Glutamatergic neuron (in vitro differentiated cells): ENCODE measurements around the gene MS4A15. TPM values are rescaled to one million over a fixed set of nuclear protein-coding genes. Genes with fewer than 3 reads are reported as not detected.

Source experiments
- DNase-seq: peaks from one replicate; pipeline ENCODE4 v3.0.0; 2022
- H3K27ac Mint-ChIP-seq: one replicate; pipeline ENCODE4 v1.8.0; 2020; ENCODE audit warnings: mild to moderate bottlenecking, mixed read lengths, inconsistent platforms; ENCODE audit not compliant: unreplicated experiment
- H3K27me3 Mint-ChIP-seq: one replicate; pipeline ENCODE4 v1.8.0; 2020; ENCODE audit warnings: mild to moderate bottlenecking, moderate library complexity, mixed read lengths, inconsistent platforms; ENCODE audit not compliant: unreplicated experiment
- H3K36me3 Mint-ChIP-seq: one replicate; pipeline ENCODE4 v1.8.0; 2020; ENCODE audit warnings: mild to moderate bottlenecking, mixed read lengths, inconsistent platforms; ENCODE audit not compliant: unreplicated experiment
- H3K4me1 Mint-ChIP-seq: one replicate; pipeline ENCODE4 v1.8.0; 2020; ENCODE audit warnings: mild to moderate bottlenecking, low read depth, mixed read lengths, inconsistent platforms; ENCODE audit not compliant: unreplicated experiment
- H3K4me3 Mint-ChIP-seq: one replicate; pipeline ENCODE4 v1.8.0; 2020; ENCODE audit warnings: mild to moderate bottlenecking, mixed read lengths, inconsistent platforms; ENCODE audit not compliant: unreplicated experiment
- H3K9me3 Mint-ChIP-seq: one replicate; pipeline ENCODE4 v1.8.0; 2020; ENCODE audit warnings: mild to moderate bottlenecking, moderate library complexity, mixed read lengths, inconsistent platforms; ENCODE audit not compliant: unreplicated experiment
- CTCF ChIP-seq: fragments of 200-600 bp; sonication (generic); IDR thresholded peaks from one replicate; pipeline ENCODE4 v1.5.0; 2021; ENCODE audit not compliant: partially characterized antibody, unreplicated experiment
- total RNA-seq: library from RNA; stranded (reverse); fragmentation: NEBNext Ultra II Directional; extraction: Animal tissue kit (Norgen Biotek cat#: 25700); gene quantifications from one replicate; pipeline ENCODE4 v1.2.1, GENCODE V29; 2021; ENCODE audit not compliant: unreplicated experiment

The MS4A15 gene
- total RNA-seq, 1 donor from 2014 or later: not detected

DNA sequence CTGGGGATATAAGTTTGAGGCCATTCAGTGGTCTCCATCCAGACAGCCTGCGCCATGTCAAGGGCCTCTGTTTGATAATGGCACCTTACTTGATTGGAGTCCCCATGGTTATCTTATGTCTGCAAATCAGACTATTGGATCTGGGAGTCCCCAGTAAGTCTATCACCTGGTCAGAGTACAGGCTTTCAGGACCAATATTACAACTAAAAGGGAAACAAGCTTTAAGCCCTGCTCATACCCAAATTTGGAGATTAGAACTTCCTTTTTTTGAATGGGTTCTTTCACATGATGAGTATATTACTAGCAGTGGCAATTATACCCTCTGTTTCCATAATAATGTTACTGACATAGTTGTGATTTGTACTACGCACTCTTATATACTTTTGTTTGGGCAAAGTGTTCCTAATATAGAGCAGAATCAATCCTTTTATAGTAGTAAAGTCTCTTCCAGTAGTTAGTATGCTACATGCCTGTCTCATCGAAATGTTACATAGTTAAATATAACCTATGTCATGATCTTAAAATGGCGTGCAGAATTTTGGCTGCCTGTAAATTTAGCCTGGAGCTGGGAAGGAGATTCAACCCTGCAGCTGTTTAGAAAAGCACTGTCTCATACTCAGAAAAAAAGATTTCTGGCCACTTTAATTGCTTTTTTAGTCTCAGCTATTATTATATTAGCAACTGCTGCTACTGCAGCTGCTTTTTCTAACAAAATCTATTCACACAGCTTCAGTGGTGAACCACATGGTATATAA lies 4.9 kb downstream of the MS4A15 start:
- H3K36me3 Mint-ChIP-seq: no peaks in the 10 kb centered on the region
- no peak for TF ChIP-seq CTCF
- no peak overlapping the region for H3K27ac Mint-ChIP-seq
- no peak overlapping the region for H3K4me3 Mint-ChIP-seq
- H3K27me3 Mint-ChIP-seq: no peaks in the 10 kb centered on the region
- DNase-seq: no peak
- H3K4me1 Mint-ChIP-seq: no peaks in the 10 kb centered on the region
- H3K9me3 Mint-ChIP-seq: no peaks in the 10 kb centered on the region

GRCh38 chr11:60762851-60763691 lies 6.4 kb downstream of the MS4A15 start:
- no peaks in the 10 kb centered on the region for H3K36me3 Mint-ChIP-seq
- no peak overlapping the region for H3K4me3 Mint-ChIP-seq
- DNase-seq: no peak
- H3K27me3 Mint-ChIP-seq: peaks cover 3% of the 10 kb centered on the region
- H3K9me3 Mint-ChIP-seq: no peaks in the 10 kb centered on the region
- TF ChIP-seq CTCF: peak; percentile 70
- no peaks in the 10 kb centered on the region for H3K4me1 Mint-ChIP-seq
- H3K27ac Mint-ChIP-seq: no peak overlapping the region

DNA sequence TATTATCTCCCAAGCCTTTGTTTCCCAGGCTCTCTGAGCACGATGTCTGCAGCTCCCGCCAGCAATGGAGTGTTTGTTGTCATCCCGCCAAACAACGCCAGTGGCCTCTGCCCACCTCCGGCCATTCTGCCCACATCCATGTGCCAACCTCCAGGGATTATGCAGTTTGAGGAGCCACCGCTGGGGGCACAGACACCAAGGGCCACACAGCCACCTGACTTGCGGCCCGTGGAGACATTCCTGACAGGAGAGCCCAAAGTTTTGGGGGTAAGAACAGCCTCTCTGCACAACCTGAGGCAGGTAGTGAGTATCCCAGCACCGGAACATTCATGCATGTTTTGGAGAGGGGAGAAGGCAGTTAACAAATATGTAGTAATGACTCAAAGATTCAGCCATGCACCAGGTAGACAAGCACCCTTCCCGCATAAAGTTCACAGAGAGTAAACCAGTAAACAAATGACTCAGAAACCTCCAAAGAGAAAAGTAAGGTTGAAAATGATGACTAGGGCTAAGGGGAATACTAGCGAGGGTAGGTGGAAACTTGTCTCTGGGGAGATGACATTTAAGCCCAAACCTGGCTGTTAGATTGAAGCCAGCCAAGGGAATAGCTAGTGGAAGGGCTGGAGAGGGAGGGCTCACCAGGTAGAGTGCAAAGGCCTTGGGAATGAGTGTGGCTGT lies 7.2 kb downstream of the MS4A15 start:
- Mint-ChIP-seq H3K4me1 (no peaks in the 10 kb centered on the region), H3K4me3 (no peak overlapping the region), H3K27ac (no peak overlapping the region), H3K9me3 (peaks cover 3% of the 10 kb centered on the region), H3K36me3 (no peaks in the 10 kb centered on the region), H3K27me3 (peaks cover 3% of the 10 kb centered on the region)
- DNase-seq: no peak
- TF ChIP-seq CTCF: no peak

DNA sequence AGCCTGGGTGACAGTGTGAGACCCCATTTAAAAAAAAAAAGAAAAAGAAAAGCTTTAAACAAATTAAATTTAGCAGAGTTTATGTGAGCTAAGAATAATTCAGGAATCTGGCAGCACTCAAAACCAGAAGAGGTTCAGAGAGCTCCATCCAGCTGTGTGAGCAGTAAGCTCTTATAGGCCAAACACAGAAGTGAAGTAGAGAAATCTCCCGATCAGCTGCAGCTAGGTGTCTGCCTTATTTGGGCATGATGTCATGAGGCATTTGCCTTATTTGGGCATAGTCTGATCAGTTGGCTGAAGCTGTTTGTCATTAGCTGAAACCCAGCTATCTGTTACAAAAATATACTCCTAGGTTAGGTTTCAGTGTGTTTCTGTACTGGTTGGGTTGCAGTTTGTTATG lies 8.2 kb downstream of the MS4A15 start:
- H3K27ac Mint-ChIP-seq: no peak overlapping the region
- no peaks in the 10 kb centered on the region for H3K4me1 Mint-ChIP-seq
- no peak for TF ChIP-seq CTCF

More for the DNA sequence above, 8.2 kb downstream of the MS4A15 start:
- no peak for DNase-seq
- no peak overlapping the region for H3K4me3 Mint-ChIP-seq
- H3K9me3 Mint-ChIP-seq: peaks cover 6% of the 10 kb centered on the region
- H3K27me3 Mint-ChIP-seq: peaks cover 3% of the 10 kb centered on the region
- no peaks in the 10 kb centered on the region for H3K36me3 Mint-ChIP-seq
